HG02759 (cell line): ENCODE results near the gene DAZAP1.
"Not testable (repeated sequence)": the region's sequence is repeated elsewhere in the genome, so short reads cannot be mapped to it uniquely, and the experiment has no call there.

Source experiments
- ATAC-seq: cut with Tn5 transposase; IDR thresholded peaks from one replicate; pipeline ENCODE4 v1.9.1; 2021; ENCODE audit warnings: mild to moderate bottlenecking, moderate library complexity; ENCODE audit not compliant: unreplicated experiment

The DAZAP1 gene

GRCh38 chr19:1438933-1439354 is 31.6 kb downstream of the DAZAP1 start:
- no peak for ATAC-seq

- ATAC-seq: not testable (repeated sequence)
Measured at GRCh38 chr19:1439525-1440417, 32.4 kb downstream of the DAZAP1 start.

- no peak for ATAC-seq
Measured at GRCh38 chr19:1440418-1440801, 33.0 kb downstream of the DAZAP1 start.

- no peak for ATAC-seq
Measured at GRCh38 chr19:1441022-1441426, 33.6 kb downstream of the DAZAP1 start.

- no peak for ATAC-seq
Measured at GRCh38 chr19:1441677-1442438, 34.5 kb downstream of the DAZAP1 start.

- peak; percentile 79 for ATAC-seq
Measured at GRCh38 chr19:1445185-1445931, 38.0 kb downstream of the DAZAP1 start.

GRCh38 chr19:1445932-1446712 is 38.7 kb downstream of the DAZAP1 start:
- no peak for ATAC-seq

GRCh38 chr19:1446713-1447481 is 39.5 kb downstream of the DAZAP1 start:
- no peak for ATAC-seq

GRCh38 chr19:1447504-1447903 is 40.1 kb downstream of the DAZAP1 start:
- ATAC-seq: no peak

- no peak for ATAC-seq
Measured at GRCh38 chr19:1447944-1448343, 40.6 kb downstream of the DAZAP1 start.

GRCh38 chr19:1449467-1450442 is 42.4 kb downstream of the DAZAP1 start, which contains the start of gene APC2:
Gene APC2, plus strand, starts transcription at chr19:1450121. Its CDS starts 2,881 bp downstream, at chr19:1453002.
- no peak for ATAC-seq

GRCh38 chr19:1450735-1451731 is 43.6 kb downstream of the DAZAP1 start:
- ATAC-seq: no peak

GRCh38 chr19:1451916-1452801 is 44.8 kb downstream of the DAZAP1 start:
- no peak for ATAC-seq

GRCh38 chr19:1452802-1453524 is 45.6 kb downstream of the DAZAP1 start:
- ATAC-seq: no peak

GRCh38 chr19:1453525-1454364 is 46.4 kb downstream of the DAZAP1 start:
- ATAC-seq: no peak
